HL-60/S4 treated with phorbol 12-myristate 13-acetate at 8.2 ng/mL for 4 days and 3 days (cell line): ENCODE data around the gene BCKDK.
"Not testable (repeated sequence)": the region's sequence is repeated elsewhere in the genome, so short reads cannot be mapped to it uniquely, and the experiment has no call there.

Experiments used
- in situ Hi-C: fragments of 300-500 bp; cut with MboI; formaldehyde crosslinking; loops from 2 replicates; pipeline ENCODE4 v1.15.0; 2022; ENCODE audit warnings: low sequenced_read_pairs

BCKDK gene

DNA sequence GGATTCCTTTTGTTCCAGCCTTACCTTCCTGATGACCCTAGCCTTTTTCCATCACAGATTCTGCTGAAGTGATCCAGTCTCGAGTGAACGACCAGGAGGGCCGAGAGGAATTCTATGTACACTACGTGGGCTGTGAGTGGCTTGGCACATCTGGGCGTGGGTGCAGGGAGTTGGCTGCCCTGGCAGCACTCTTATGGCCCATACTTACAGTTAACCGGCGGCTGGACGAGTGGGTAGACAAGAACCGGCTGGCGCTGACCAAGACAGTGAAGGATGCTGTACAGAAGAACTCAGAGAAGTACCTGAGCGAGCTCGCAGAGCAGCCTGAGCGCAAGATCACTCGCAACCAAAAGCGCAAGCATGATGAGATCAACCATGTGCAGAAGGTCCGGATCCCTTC is 11.9 kb downstream of the BCKDK start:
- in situ Hi-C loops, result no loop called here

DNA sequence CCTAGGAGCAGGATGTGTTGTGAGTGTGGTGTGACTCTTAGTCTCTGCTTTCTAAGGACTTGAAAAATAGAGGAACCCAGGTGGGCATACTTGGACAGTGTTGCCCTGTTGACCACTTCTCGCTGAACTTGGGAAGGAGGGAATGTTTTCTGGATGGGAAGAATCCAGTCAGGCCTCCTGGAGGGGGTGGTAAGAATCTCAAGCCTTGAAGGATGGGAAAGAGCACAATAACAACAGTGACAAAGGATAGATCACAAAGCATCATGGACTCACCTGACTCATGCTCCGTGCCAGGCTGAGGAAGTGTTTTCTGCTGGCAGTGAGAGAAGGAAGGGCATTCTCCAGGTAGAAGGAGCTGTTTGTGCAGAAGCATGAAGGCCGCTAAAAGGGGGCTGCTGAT is 17.7 kb downstream of the BCKDK start:
- in situ Hi-C loops, result no loop called here

DNA sequence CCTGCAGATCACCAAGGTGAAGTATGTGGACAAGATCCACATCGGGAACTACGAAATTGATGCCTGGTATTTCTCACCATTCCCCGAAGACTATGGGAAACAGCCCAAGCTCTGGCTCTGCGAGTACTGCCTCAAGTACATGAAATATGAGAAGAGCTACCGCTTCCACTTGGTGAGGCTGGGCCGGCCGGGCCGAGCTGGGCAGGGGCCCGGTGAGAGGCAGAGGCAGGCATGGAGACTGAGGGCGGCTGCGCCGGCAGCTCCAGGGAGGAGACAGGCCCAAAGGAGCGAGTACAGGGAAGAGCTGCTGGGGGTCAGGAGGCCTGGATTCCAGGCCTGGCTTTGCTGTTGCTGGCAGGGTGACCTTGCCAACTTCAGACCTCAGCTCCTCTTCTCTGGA is 19.0 kb downstream of the BCKDK start:
- in situ Hi-C loops, result no loop called here

DNA sequence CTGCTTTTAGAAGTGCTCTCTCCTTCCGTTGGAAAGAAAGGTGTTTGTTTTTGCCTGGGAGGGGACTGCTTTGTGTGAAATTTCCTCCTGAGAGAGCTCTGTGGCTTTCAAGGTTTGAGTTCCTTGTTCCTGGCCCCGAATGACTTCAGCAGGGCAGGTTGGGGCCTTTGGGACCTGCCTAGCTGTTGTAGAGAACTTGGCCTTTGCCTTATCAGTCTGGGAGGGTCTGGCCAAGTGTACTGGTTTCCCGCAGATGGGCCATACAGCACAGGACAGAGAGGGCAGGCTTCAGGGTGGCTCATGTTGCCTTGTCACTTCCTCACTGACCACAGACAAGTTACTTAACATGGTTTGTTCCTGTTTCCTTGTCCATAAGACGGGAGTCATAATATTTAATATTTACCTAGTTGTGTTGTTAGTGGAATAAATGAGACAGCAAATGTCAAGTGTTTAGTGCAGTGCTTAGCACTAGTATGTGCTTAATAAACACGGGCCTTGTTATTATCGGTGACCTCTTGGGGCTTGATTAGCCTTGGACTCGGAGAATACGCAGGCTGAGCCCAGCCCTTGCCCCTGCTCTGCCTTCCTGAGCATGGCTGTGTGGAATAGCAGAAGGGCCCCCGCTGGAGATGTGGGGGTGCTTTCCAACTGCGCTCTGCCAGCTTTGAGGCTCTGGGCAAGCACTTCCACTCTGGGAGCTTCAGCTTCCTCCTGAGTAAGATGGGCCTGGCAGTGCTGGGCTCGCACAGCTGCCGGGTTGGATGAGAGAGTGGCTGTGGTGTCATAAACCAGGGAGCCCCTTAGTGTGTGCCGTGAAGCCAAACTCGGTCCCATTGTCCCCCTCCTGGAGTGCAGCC is 20.8 kb downstream of the BCKDK start:
- in situ Hi-C loops, result no loop called here

DNA sequence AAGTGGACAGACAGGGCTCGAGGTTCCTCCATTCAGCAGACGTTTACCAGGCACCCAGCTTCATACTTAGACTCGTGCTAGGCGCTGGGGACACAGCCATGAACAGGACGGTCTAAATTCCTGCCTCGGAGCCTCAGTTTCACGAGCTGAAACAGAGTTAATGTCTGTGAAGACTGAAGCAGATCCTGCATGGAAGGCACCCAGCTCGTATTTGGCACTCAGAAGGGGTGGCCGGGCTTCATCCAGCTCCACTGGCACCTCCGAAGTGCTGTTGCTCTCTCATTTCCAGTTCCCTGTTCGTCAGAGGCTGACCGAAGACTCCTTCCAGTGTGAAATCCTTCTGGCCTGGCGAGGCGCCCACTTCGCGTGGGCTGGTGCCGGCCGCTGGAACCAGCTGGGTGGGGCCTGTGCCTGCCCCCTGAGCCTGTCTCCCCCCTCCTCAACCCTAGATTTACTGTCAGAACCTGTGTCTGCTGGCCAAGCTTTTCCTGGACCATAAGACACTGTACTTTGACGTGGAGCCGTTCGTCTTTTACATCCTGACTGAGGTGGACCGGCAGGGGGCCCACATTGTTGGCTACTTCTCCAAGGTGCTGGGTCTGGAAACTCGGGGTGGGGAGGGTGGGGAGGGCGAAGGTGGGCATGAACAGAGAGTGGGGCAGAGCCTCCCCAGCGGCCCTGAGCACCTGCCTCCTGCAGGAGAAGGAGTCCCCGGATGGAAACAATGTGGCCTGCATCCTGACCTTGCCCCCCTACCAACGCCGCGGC is 21.6 kb downstream of the BCKDK start:
- in situ Hi-C loops, result no loop called here

DNA sequence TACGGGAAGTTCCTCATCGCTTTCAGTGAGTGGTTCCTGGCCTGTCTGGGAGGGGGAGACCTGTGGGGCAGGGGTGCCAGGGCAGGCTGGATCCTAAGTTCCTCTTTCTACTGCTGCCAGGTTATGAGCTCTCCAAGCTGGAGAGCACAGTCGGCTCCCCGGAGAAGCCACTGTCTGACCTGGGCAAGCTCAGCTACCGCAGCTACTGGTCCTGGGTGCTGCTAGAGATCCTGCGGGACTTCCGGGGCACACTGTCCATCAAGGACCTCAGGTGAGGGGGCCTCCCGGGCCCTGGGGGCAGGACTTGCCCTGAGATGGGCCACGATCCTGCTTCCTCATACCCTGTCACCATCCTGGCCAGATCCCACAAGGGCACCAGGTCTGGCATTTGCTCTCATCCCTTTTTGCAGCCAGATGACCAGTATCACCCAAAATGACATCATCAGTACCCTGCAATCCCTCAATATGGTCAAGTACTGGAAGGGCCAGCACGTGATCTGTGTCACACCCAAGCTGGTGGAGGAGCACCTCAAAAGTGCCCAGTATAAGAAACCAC is 22.2 kb downstream of the BCKDK start:
- in situ Hi-C loops, result no loop called here

DNA sequence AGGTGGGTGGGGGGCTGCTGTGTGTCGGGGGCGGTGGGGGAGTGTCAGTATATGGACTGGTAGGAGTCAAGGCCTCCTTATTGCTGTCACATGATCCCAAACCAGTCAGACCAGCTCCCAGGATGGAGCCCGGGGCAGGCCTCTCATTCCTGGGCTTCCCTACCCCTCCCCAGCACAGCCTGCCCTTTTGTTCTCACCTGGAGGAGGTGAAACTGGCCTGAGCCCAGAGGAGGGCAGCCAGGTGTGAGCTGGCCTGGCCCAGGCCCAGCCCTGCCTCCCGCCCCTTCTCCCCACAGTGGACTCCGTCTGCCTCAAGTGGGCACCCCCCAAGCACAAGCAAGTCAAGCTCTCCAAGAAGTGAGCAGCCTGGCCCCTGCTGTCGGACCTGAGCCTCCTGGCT is 22.7 kb downstream of the BCKDK start:
- in situ Hi-C loops, result no loop called here

DNA sequence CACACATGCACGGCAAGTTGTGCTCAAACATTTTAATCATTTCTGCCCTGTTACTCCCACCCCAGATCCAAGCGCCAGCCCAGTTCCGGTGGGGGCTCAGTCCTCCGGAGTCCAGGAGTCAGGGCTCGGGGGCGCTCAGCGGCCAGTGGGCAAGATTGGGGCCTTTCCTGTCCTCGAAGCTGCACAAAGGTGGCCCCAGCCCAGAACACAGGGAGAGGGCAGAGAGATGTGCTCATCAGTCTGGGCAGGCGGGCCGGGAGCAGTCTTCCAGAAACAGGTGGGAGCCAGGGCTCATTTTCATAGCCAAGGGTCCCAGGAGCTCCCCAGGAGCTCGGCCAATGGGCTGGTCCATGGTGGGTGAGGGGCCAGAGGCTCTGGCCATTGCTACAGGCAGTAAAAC is 23.2 kb downstream of the BCKDK start:
- in situ Hi-C loops, result no loop called here

DNA sequence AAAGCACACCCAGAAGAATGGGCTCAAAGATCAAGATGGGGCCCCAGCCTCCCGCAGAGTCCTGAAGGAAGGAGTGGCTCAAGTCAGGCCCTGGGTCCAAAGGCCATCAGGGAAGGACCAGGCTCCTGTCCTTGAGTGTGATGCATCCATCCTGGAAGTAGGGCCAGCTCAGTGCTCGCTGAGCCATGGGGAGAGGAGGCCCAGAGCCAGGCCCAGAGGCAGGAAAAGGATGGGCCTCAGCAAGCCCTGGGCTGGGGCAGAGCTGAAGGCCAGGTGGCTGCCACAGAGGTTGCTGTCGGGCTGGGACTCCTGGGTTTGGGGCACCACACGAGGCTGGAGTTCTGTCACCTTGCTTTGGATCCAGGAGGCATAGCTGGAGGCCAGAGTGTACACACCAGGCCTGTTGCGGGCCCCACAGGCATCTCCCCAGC is 23.7 kb downstream of the BCKDK start:
- in situ Hi-C loops, result no loop called here

DNA sequence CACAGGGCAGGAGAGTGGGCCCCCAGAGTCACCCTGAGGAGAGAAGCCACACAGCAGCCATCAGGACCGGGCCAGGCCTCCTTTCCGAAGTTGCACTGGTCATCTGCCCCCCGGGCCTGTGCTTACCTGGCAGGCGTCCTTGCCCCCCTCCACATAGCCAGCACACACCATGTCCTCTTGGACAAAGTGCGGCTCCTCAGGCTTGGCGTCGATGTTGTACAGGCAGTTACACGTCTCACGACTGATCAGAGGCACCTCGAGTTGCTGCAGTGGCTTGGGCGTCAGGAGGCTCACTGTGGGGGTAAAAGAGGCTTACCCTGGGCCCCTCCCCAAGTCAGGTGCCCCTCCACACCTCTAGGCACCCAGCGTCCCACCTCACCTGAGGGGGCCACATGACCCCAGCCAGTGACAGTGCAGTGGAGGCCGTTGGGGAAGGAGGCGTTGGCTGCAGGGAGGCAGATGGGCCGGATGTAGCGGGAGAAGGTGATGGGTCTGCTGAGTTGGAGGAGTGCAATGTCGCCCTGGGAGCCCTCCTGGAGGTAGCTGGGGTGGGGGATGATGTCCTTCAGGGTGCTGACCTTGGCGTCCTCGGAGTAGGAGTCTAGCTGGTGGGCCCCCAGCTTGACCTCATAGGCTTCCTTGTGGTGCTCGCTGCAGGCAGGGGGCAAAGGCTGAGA is 24.3 kb downstream of the BCKDK start:
- in situ Hi-C loops, result no loop called here

DNA sequence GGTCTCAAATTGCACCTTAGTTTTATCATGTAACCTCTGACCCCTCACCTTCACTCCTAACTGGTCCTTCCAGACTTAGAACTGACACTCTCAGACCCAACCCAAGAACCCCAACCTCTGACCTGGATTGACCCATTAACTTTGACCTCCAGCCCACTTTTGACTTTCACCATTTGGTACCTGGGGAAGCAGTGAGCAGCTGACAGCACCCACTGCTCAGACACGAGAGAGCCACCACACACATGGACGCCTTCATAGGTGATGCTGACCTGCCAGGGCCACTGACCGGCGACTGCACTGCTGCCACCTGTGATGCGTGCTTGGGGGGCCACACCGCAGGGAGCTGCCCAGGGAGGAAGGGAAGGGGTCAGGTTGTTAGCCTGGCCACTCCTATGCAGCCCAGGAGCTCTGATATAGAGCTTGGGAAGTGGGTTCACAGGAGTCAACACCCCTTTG is 24.9 kb downstream of the BCKDK start:
- in situ Hi-C loops, result no loop called here

DNA sequence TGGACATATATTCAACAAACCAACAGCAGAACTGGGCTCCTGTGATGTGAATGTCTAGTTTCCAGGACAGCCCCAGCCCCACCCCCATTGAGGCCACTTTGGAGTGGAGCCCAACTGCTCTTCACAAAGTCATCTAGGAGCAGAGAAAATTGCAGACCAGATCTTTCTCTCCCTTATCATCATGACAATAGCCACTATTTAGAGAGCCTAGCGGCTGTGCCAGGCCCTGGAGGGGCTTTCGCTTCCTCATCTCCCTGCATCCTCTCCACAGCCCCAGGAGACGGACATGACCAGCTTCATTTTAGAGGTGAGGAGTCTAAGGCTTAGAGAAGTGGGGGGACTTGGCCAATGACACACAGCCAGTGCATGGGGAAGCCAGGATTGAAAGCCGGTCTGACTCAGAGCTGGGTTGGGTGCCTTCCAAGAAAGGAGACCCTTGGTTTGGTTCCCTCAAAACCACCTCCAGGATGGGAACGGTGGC is 25.9 kb downstream of the BCKDK start:
- in situ Hi-C loops, result no loop called here

DNA sequence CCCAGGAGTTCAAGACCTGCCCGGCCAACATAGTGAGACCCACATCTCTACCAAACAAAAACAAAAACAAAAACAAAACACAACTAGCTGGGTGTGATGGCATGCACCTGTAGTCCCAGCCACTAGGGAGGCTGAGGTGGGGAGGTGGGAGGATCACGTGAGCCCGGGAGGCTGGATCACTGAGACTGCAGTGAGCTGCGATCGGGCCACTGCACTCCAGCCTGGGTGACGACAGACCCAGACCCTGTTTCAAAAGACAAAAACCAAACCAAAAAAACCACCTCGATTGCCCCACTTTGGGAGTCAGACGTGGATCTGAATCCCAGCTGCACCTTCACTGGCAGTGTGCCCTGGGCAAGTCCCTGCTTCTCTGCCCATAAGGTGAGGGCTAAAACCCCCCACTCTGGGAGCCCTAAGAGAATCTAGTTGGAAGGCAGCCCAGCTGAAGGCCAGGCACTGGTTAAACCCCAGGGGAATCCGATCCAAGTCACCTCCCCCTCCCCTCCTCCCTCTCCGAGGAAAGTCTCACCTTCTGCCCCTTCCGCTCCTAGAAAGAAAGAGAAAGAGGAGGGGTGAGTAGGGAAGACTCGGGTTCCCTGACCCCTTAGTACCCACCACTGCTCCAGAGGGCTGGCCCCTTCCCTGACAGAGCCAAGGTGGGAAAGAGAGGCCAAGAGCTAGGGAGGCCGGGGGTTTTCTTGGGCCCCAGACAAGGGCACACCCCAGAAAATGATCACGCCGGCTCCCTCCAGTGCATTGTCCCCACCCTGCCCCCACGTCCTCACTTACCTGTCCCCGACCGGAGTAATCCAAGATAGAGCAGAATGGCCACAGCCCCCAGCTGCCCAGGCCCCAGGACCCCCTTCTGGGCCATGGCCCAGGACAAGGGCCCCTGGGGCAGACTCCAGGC is 26.7 kb downstream of the BCKDK start:
- in situ Hi-C loops, result no loop called here

DNA sequence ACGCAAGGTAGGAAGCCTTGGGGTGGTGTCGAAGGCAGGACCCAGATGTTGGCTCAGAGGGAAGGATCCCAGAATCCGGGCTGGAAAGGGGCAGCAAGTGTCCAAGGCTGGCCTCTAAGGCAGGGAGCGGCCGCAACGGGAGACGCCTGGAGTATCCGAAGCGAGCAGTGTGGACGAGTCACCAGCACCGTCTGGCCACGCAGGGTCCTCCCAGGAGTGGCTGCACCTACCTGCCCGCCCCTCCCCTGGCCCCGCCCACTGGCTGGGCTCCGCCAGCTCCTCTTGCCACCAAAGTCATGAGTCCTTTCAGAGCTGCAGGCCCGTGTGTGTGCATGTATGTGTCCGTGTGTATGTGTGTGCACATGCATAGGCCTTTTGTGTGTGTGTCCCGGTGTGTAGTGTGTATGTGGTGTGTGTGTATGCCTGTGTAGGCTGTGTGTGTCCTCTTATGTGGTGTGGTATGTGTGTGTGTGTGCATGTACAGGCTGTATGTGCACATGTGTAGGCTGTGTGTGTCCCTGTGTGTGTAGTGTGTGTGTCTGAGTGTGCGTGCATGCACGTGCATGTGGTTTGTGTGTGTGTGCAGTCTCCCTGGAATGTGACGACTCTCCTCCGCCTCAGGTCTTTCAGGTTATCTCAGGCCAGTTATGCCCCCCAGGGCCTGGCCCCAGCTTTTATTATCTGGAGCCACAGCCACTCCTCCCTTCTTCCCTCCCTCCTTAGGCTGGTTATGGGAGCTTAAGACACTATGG is 27.5 kb downstream of the BCKDK start, which contains the start of gene PRSS8:
TSS of gene PRSS8 (minus strand) at position 193 of the 752 bp plus-strand sequence. CDS start 229 bp downstream, outside the sequence.
- in situ Hi-C loops, result no loop called here

DNA sequence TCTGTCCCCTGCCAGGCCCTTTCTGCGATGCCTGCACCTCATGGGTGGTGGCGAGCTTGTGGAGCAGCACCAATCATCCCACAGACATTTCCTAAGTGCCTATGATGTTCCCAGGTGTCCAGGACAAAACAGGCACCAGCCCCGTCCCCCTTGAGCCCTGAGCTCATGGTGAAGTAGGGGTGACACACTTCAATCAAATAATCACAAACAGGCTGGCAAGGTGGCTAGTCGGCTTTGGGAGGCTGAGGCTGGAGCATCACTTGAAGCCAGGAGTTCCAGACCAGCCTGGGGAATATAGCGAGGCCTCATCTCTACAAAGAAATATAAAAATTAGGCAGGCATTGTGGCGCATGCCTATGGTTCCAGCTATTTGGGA is 28.1 kb downstream of the BCKDK start:
- in situ Hi-C loops, result no loop called here

DNA sequence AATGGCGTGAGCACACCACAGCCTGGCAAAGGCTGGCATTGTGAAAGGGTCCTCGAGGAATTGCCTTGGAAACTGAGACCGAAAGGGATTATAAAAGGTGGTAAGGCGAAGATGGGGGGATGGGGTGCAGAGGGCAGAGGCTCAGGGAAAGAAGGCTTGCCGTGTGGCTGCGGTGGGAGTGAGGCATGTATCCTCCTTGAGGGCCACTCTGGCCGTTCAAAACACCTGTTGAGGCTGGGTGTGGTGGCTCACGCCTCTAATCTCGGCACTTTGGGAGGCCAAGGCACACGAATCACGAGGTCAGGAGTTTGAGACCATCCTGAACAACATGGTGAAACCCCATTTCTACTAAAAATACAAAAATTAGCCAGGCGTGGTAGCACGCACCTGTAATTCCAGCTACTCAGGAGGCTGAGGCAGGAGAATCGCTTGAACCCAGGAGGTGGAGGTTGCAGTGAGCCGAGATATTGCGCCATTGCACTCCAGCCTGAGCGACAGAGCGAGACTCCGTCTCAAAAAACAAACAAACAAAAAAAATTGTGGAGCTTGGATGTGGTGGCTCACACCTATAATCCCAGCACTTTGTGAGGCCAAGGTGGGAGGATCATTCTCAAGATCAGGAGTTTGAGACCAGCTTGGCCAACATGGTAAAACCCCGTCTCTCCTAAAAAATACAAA is 28.8 kb downstream of the BCKDK start:
- in situ Hi-C loops, result not testable (repeated sequence)

DNA sequence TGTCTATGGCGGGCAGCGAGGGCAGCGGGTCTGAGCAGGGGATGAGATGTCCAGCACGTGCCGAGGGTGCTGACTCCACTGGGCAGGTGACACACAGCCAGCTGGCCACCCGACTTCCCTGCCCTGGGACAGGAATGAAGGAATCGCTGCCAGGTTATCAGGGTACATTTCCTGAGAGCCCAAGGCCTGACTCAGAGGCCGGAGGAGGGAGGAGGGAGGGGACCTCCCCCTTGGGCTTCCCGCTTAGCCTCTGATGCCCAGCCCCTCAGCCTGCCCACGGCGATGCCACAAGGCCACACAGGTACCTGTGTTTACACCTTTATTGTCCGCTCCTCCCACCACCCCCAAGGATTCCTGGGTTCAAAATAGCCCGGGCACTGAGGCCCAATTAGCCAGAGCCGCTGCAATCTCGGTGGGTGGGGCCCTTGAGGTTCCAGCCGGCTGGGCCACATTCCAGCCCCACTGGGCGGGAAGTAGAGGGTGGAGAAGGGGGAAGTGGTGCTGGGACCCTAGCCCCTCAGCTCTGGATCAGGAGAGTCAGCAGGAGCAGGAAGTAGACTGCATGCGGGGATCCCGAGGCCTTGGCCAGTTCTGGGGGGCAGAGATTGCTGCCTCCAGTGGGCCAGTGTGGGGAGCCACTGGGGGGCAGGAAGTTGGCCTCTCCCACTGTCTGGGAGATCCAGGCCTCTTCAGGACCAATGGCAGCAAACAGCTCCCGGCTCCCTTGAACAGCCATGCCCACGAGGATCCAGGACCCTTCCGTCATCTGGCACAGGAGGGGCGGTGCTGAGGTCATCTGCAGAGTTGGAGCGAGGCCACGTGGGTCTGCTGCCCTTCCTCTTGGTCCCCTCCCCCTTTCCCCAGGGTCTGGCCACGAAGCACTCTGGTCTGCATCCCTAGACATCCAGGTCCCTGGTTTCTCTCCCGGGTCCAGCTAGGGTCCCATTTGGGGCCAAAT is 30.7 kb downstream of the BCKDK start:
- in situ Hi-C loops, result no loop called here

DNA sequence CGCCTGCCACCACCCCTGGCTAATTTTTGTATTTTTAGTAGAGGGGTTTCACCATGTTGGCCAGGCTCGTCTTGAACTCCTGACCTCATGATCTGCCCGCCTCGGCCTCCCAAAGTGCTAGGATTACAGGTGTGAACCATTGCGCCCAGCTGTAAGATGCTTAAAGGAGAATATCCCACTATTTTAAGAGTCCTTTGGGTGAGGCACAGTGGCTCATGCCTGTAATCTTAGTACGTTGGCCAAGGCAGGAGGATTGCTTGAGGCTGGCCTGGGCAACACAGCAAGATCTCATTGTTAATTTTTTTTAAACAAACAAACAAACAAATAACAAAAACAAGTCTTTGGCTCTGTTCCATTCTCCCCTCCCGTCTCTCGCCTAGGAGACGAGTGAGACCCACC is 32.9 kb downstream of the BCKDK start:
- in situ Hi-C loops, result not testable (repeated sequence)
